GM18907 (cell line): ENCODE measurements around the gene ZNF346.
"Not testable (repeated sequence)": the region's sequence is repeated elsewhere in the genome, so short reads cannot be mapped to it uniquely, and the experiment has no call there.

Experiments
- ATAC-seq: cut with Tn5 transposase; IDR thresholded peaks from one replicate; pipeline ENCODE4 v1.9.1; 2021; ENCODE audit warnings: mild to moderate bottlenecking, moderate library complexity; ENCODE audit not compliant: unreplicated experiment

Gene ZNF346

GRCh38 chr5:177022386-177023302, at the start of gene ZNF346:
Gene ZNF346 (plus strand): TSS chr5:177022696. CDS start chr5:177022739, 43 bp downstream.
- peak; percentile 83 for ATAC-seq

DNA sequence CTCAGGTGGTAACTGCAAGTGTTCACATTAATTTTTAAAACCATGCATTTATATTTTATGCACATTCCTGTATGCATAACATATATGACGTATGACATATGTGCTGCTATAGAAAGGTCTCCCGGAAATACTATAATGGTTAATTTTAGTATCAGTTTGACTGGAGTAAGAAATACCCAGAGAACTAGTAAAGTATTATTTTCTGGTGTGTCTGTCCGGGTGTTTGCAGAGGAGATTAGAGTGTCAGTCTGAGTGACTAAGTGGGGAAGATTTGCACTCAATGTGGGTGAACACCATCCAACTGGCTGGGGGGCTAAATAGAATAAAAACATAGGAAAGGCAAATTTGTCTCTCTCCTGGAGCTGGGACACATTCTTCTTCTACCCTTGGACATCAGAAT, 42.8 kb upstream of the ZNF346 start:
- no peak for ATAC-seq

DNA sequence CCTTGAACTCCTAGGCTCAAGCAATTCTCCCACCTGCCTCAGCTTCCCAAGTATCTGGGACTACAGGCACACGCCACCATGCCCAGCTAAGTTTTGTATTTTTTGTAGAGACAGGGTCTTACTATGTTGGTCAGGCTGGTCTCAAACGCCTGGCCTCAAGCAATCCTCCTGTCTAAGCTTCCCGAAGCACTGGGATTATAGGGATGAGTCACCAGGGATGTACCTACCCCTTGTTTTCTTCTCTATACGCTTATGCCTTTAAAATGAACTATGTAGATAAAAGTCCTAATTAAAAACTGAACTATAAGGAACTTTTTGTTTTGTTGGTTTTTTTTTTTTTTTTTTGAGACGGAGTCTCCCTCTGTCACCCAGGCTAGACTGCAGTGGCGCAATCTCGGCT, 41.7 kb upstream of the ZNF346 start:
- no peak for ATAC-seq

DNA sequence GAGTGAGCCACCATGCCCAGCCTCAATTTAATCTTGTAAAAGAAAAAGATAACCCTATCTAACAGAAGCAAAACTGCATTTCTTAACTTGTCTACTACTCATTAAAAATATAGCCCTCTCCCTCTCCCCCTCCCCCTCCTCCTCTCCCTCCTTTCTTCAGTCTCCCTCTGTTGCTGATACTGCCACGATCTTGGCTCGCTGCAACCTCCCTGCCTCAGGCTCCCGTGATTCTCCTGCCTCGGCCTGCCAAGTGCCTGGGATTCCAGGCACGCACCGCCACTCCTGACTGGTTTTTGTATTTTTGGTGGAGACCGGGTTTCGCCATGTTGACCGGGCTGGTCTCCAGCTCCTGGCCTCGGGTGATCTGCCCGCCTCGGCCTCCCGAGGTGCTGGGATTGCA, 39.4 kb upstream of the ZNF346 start:
- ATAC-seq, result not testable (repeated sequence)

- not testable (repeated sequence) for ATAC-seq
Observed at GRCh38 chr5:176983593-176983992, 38.9 kb upstream of the ZNF346 start.

- ATAC-seq, result not testable (repeated sequence)
Observed at GRCh38 chr5:176984176-176984575, 38.3 kb upstream of the ZNF346 start.

GRCh38 chr5:176985516-176985915, 37.0 kb upstream of the ZNF346 start:
- peak; percentile 84 for ATAC-seq

DNA sequence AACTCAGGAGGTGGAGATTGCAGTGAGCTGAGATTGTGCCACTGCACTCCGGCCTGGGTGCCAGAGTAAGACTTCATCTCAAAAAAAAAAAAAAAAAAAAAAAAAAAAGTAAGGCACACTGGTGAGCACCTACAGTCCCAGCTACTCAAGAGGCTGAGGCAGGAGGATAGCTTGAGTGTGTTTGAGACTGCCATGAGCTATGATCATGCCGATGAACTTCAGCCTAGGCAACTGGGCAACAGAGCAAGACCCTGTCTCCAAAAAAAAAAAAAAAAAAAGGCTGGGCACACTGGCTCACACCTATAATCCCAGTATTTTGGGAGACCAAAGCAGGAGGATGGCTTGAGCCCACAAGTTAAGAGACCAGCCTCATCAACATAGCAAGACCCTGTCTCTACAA, 36.2 kb upstream of the ZNF346 start:
- no peak for ATAC-seq

DNA sequence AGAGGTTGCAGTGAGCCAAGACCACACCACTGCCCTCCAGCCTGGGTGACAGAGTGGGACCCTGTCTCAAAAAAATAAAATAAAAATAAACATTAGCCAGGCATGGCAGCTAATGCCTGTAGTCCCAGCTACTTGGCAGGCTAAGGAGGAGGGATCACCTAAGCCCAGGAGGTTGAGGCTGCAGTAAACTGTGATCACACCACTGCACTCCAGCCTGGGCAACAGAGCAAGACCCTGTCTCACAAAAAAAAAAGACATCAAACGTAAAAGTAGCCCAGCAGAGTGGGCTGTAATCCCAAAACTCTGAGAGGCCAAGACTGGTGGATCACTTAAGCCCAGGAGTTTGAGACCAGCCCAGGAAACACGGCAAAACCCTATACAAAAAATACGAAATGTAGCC, 34.9 kb upstream of the ZNF346 start:
- ATAC-seq, result no peak

DNA sequence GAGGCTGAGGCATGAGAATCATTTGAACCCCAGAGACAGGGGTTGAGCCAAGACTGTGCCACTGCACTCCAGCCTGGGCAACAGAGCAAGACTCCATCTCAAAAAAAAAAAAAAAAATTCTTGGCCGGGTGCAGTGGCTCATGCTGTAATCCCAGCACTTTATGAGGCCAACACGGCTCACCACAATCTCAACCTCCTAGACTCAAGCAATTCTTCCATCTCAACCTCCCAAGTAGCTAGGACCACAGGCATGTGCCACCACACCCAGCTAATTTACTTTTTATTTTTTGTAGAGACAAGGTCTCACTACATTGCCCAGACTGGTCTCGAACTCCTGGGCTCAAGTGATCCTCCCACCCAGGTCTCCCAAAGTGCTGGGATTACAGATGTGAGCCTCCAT, 29.4 kb upstream of the ZNF346 start:
- not testable (repeated sequence) for ATAC-seq

DNA sequence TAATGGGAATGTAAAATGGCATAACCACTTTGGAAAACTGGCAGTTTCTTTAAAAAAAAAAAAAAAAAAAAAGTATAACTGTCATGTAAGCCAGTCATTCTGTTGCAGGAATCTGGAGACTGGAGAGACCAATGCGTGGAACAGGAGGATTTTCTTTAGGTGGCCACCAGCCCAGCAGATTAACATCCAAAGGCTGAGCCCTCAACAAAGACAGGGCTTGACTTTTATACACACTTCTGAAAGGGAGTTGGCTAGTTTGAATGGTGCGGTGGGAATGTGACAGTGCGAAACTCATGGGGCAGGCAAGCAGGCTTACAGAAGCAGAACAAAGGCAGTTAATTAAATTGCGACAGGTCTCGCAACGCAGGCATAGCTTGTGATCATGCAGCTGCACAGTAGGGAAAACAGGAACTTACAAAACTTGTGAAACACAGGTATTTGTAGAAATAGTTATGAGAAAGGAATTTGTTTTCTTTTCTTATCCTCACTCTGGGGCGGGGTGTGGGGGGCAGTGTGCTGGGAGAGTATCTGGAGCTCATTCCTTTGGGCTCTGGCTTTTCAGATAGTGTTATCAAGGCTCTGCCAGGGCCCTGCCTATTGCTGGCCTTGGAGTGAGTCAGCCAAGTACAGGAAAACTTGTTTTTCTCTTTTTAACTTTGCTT, 27.9 kb upstream of the ZNF346 start:
- ATAC-seq, result peak; percentile 49

GRCh38 chr5:176995122-176995490, 27.4 kb upstream of the ZNF346 start:
- ATAC-seq, result no peak

GRCh38 chr5:176995896-176996767, 26.4 kb upstream of the ZNF346 start:
- ATAC-seq, result peak; percentile 48

DNA sequence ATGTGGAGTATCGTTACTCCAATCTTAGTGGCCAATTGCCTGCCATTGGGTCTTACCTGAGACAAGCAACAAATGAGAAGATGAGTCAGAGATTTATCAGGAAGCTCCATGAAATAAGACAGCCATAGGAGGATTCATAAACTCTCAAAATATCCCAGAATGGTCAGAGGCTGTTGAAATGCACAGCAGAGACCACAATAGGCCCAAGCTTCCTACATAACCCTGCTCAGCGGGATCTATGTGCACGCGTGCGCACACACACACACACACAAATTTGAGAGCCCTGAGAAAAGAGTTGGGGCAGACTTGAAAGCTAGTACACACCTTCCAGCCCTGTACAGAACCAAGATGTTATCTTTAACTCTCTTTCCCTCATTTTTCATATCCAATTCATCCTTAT, 25.7 kb upstream of the ZNF346 start:
- no peak for ATAC-seq

DNA sequence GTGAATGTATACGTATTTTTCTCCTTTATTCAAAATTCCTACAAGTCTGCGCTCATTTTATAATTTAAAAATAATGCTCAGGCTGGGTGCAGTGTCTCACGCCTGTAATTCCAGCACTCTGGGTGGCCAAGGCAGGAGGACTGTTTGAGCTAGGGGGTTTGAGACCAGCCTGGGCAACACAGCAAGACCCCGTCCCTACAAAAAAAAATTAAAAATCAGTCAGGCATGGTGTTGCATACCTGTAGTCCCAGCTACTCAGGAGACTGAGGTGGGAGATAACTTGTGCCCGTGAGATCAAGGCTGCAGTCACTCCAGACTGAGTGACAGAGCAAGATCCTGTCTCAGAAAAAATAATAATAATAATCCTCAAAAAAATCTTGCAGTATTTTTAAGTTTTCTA, 23.7 kb upstream of the ZNF346 start:
- ATAC-seq, result no peak

DNA sequence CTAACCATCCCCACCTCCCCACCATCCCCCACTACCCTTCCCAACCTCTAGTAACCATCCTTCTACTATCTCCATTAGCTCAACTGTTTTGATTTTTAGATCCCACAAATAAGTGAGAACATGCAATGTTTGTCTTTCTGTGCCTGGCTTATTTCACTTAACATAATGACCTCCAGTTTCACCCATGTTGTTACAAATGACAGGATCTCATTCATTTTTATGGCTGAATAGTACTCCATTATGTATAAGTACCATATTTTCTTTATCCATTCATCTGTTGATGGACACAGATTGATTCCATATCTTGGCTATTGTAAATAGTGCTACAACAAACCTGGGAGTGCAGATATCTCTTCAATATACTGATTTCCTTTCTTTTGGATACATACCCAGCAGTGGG, 23.0 kb upstream of the ZNF346 start:
- ATAC-seq, result not testable (repeated sequence)

DNA sequence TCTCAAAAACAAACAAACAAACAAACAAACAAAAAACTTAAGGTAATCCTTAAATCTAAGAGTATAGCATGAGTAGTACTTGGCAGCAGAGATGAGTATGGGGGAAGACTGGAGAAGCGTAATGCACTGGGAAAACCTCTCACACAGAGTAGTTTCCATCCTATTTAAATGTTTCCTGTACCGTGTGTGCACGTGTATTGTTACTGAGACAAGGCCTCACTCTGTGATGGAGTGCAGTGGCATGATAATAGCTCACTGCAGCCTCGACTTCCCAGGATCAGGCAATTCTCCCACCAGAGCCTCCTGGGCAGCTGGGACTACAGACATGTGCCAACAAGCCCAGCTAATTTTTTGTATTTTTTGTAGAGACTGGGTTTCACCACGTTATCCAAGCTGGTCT, 18.8 kb upstream of the ZNF346 start:
- ATAC-seq, result no peak

GRCh38 chr5:177004961-177005360, 17.5 kb upstream of the ZNF346 start:
- no peak for ATAC-seq

DNA sequence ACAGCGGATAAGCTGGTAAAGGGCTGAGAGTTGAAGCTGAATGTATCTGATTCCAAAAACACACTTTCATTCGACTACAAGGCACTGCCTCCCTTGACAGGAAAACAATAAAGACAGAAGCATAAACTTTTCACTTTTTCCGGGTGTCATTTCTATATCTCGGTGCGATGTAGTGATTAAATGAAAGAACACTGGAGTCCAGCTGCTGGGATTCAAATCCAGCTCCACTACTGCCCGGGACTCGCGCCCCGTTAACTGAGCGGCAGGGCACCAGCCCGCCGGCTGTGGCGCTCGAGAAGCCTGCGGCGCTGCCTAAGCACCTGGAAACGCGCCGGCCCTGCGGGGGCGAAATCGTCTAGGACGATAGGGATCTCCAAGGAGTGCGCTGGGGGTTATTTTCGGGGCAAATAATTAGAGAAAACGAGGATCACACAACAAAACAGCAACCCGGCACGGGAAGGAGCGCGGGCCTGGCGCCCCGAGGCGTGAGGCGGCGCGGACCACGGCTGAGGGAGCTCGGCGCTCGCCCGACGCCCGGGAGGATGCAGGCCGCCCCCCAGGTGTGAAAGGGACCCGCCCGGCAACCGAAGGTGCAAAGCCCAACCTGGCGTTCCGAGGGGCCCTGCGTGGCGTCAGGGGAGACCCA, 16.8 kb upstream of the ZNF346 start:
- ATAC-seq, result peak; percentile 59

- peak; percentile 78 for ATAC-seq
Observed at GRCh38 chr5:177006265-177006972, 16.1 kb upstream of the ZNF346 start, which contains the start of gene UIMC1. Gene UIMC1 (minus strand): TSS chr5:177006779. CDS start chr5:176982615, 24,164 bp downstream.
